HCT116 (cell line): ENCODE measurements around the gene MYBPH. TPM values are rescaled to one million over a fixed set of nuclear protein-coding genes. Genes with fewer than 3 reads are reported as not detected.

Source experiments
- ATAC-seq: fragments of 200-7000 bp; cut with Tn5 transposase; 2 replicates; pipeline ENCODE4 v1.9.1; 2020; ENCODE audit warnings: mild to moderate bottlenecking, moderate library complexity
- BruUV-seq: library from RNA; stranded (reverse); fragments of 400-500 nt; replicated peaks from 2 replicates; lab custom pipeline; 2021; lab: Mats Ljungman, UMichigan
- CTCF ChIA-PET: fragments of 300-600 bp; sonication (Branson Sonifier 250); formaldehyde crosslinking; loops from one replicate; lab custom pipeline; 2021; ENCODE audit warnings: antibody characterized with exemption; lab: Charles Lee
- POLR2A ChIA-PET: fragments of 300-600, 350-600 bp; sonication (Branson Sonifier 250); formaldehyde crosslinking; loops from one replicate; lab custom pipeline; 2021; ENCODE audit warnings: antibody characterized with exemption; lab: Charles Lee
- RAD21 ChIA-PET, 2 experiments: fragments of 300-600 bp; sonication (Branson Sonifier 250); formaldehyde crosslinking; loops; one replicate each; lab custom pipeline; 2023; ENCODE audit warnings: low total read pairs in 2 of 2; ENCODE audit not compliant: uncharacterized antibody in 2 of 2, unreplicated experiment in 2 of 2, low non-redundant PET in 1 of 2; lab: Charles Lee
- DNase-seq: peaks from one replicate; pipeline ENCODE4 v3.0.0-alpha.2; 2010; ENCODE audit warnings: low read depth, low spot score
- H2AFZ ChIP-seq: fragments of 200-600 bp; shearing (Covaris generic), sonication (generic); 2 replicates; pipeline ENCODE4 v1.6.1; 2017; ENCODE audit warnings: low read depth, mixed run types, mixed read lengths, antibody characterized with exemption, low read length; ENCODE audit not compliant: poor library complexity, severe bottlenecking
- H3K27ac ChIP-seq: 2 replicates; pipeline ENCODE4 v1.5.1; 2012; ENCODE audit warnings: low read depth, low read length
- H3K27me3 ChIP-seq: fragments of 200-600 bp; sonication (generic); 2 replicates; pipeline ENCODE4 v1.6.1; 2016; ENCODE audit warnings: mixed run types, low read length, mixed read lengths; ENCODE audit not compliant: insufficient read depth
- H3K36me3 ChIP-seq, 2 experiments: fragments of 200-500 bp in 1 of 2; fragments of 200-600 bp in 1 of 2; sonication (Bioruptor generic) in 1 of 2; sonication (generic) in 1 of 2; 2 replicates each; pipeline versions ENCODE4 v1.5.1 to v1.6.1; 2014 to 2016; ENCODE audit warnings: low read length in 2 of 2, inconsistent platforms in 1 of 2, mixed read lengths in 1 of 2, mixed run types in 1 of 2; ENCODE audit not compliant: insufficient read depth in 2 of 2, control insufficient read depth in 1 of 2
- H3K4me1 ChIP-seq, 2 experiments: fragments of 200-600 bp in 1 of 2; sonication (generic) in 1 of 2; 2 replicates each; pipeline versions ENCODE4 v1.5.1 to v1.6.1; 2012 to 2017; ENCODE audit warnings: low read length in 2 of 2, inconsistent platforms in 1 of 2, mild to moderate bottlenecking in 1 of 2, mixed read lengths in 1 of 2, mixed run types in 1 of 2, moderate library complexity in 1 of 2; ENCODE audit not compliant: insufficient read depth in 2 of 2, control insufficient read depth in 1 of 2
- H3K4me2 ChIP-seq: fragments of 200-600 bp; sonication (generic); 2 replicates; pipeline ENCODE4 v1.6.1; 2017; ENCODE audit warnings: mixed run types, low read length, mixed read lengths
- H3K4me3 ChIP-seq, 2 experiments: fragments of 200-600 bp in 1 of 2; sonication (generic) in 1 of 2; replicated peaks in 1 of 2; 2 replicates each; pipeline ENCODE4 v1.5.1; 2011 to 2016; ENCODE audit warnings: low read length in 2 of 2, control low read depth in 1 of 2, low read depth in 1 of 2, mild to moderate bottlenecking in 1 of 2, mixed read lengths in 1 of 2, mixed run types in 1 of 2
- H3K79me2 ChIP-seq: fragments of 200-600 bp; sonication (generic); 2 replicates; pipeline ENCODE4 v1.6.1; 2017; ENCODE audit warnings: mild to moderate bottlenecking, mixed run types, low read length, moderate library complexity, mixed read lengths; ENCODE audit not compliant: insufficient read depth
- H3K9ac ChIP-seq: fragments of 200-600 bp; sonication (generic); 2 replicates; pipeline ENCODE4 v1.6.1; 2016; ENCODE audit warnings: low read length, mixed read lengths
- H3K9me2 ChIP-seq: fragments of 200-600 bp; sonication (generic), shearing (Covaris generic); 2 replicates; pipeline ENCODE4 v1.6.1; 2017; ENCODE audit warnings: mixed run types, mild to moderate bottlenecking, moderate library complexity; ENCODE audit not compliant: insufficient read depth
- H3K9me3 ChIP-seq, 2 experiments: fragments of 200-500 bp in 1 of 2; fragments of 200-600 bp in 1 of 2; sonication (Bioruptor generic) in 1 of 2; sonication (generic) in 1 of 2; 2 replicates each; pipeline ENCODE4 v1.6.1; 2014 to 2017; ENCODE audit warnings: low read length in 2 of 2, mixed read lengths in 2 of 2, inconsistent platforms in 1 of 2, low read depth in 1 of 2, mild to moderate bottlenecking in 1 of 2, mixed run types in 1 of 2, moderate library complexity in 1 of 2; ENCODE audit not compliant: control insufficient read depth in 1 of 2, insufficient read depth in 1 of 2
- H4K20me1 ChIP-seq: fragments of 200-600 bp; sonication (generic), shearing (Covaris generic); 2 replicates; pipeline ENCODE4 v1.6.1; 2017; ENCODE audit warnings: mixed run types, mild to moderate bottlenecking, moderate library complexity; ENCODE audit not compliant: insufficient read depth
- ATF3 ChIP-seq: IDR thresholded peaks from 2 replicates; pipeline ENCODE4 v1.6.1; 2012
- CBX3 ChIP-seq: IDR thresholded peaks from 2 replicates; pipeline ENCODE4 v1.6.1; 2012; ENCODE audit warnings: low read depth
- CTCF ChIP-seq, 3 experiments: fragments of 200-600 bp in 1 of 3; sonication (generic) in 1 of 3; IDR thresholded peaks in 2 of 3; conservative IDR thresholded peaks in 1 of 3; 2 replicates each; pipeline ENCODE4 v1.5.1; 2012 to 2017; ENCODE audit warnings: low read depth in 2 of 3, low read length in 2 of 3, antibody characterized with exemption in 1 of 3, borderline replicate concordance in 1 of 3, control low read depth in 1 of 3, mild to moderate bottlenecking in 1 of 3, mixed read lengths in 1 of 3, mixed run types in 1 of 3, moderate library complexity in 1 of 3; ENCODE audit not compliant: insufficient read depth in 1 of 3
- EGR1 ChIP-seq: IDR thresholded peaks from 2 replicates; pipeline ENCODE4 v1.6.1; 2012; ENCODE audit warnings: low read depth
- ELF1 ChIP-seq: IDR thresholded peaks from 2 replicates; pipeline ENCODE4 v1.6.1; 2012; ENCODE audit warnings: low read depth, borderline replicate concordance
- EZH2 ChIP-seq: fragments of 200-600 bp; sonication (generic); IDR thresholded peaks from 2 replicates; pipeline ENCODE4 v1.6.1; 2017; ENCODE audit warnings: antibody characterized with exemption, mixed run types
- FOSL1 ChIP-seq: IDR thresholded peaks from 2 replicates; pipeline ENCODE4 v1.6.1; 2012; ENCODE audit warnings: low read depth
- MAX ChIP-seq: IDR thresholded peaks from 2 replicates; pipeline ENCODE4 v1.6.1; 2012
- RAD21 ChIP-seq: IDR thresholded peaks from 2 replicates; pipeline ENCODE4 v1.6.1; 2012; ENCODE audit warnings: low read depth, mild to moderate bottlenecking
- SIN3A ChIP-seq: IDR thresholded peaks from 2 replicates; pipeline ENCODE4 v1.6.1; 2012; ENCODE audit warnings: low read depth
- SRF ChIP-seq: IDR thresholded peaks from 2 replicates; pipeline ENCODE4 v1.6.1; 2012; ENCODE audit warnings: low read depth
- YY1 ChIP-seq: IDR thresholded peaks from 2 replicates; pipeline ENCODE4 v1.6.1; 2011; ENCODE audit warnings: low read length, low read depth, moderate library complexity, mild to moderate bottlenecking; ENCODE audit not compliant: insufficient replicate concordance; ENCODE audit errors: extremely low read depth
- intact Hi-C: fragments of 100-400 bp; cut with micrococcal nuclease; formaldehyde crosslinking; loops from 2 replicates; pipeline ENCODE4 v1.10.0; 2022
- total RNA-seq: library from RNA; stranded (reverse); gene quantifications from one replicate; pipeline ENCODE4 v1.2.1, GENCODE V29; 2021; ENCODE audit not compliant: unreplicated experiment
- TF ChIP-seq, protein P1 (sequence below): IDR thresholded peaks from 2 replicates; pipeline ENCODE4 v1.6.1; 2012; ENCODE audit warnings: low read depth

The MYBPH gene
- total RNA-seq, 1 experiment from 2014 or later, result 0.22 TPM

DNA sequence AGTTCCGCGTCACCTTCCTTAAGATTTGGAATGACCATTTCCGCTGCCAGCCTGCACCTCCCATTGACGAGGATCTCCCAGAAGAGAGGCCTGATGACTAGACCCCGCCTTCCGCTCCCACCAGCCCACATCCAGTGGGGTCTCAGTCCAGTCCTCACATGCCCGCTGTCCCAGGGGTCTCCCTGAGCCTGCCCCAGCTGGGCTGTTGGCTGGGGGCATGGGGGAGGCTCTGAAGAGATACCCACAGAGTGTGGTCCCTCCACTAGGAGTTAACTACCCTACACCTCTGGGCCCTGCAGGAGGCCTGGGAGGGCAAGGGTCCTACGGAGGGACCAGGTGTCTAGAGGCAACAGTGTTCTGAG lies 9.8 kb downstream of the MYBPH start:
- intact Hi-C loops, result loop anchor here (1.0 kb wide), 1 partner anchor 51 kb away; no protein-coding TSS in a partner anchor
- H3K4me2 ChIP-seq, result no peak overlapping the region
- no peak overlapping the region for H3K27ac ChIP-seq
- ChIA-PET POLR2A (no interaction called here), RAD21 (interaction anchor here (1.1 to 1.5 kb wide), 4 partner anchors 42 to 50 kb away, joined by 3 to 13 read pairs (median 4); no protein-coding TSS in a partner anchor), CTCF (interaction anchor here (1.0 to 1.1 kb wide), 3 partner anchors 40 to 126 kb away, joined by 4 to 12 read pairs (median 6); no protein-coding TSS in a partner anchor)
- DNase-seq (no peak), ATAC-seq (no peak)
- no peak overlapping the region for H3K9ac ChIP-seq
- no peaks in the 10 kb centered on the region for H3K27me3 ChIP-seq
- no peaks in the 10 kb centered on the region for H4K20me1 ChIP-seq
- no peaks in the 10 kb centered on the region for H3K79me2 ChIP-seq
- H3K4me3 ChIP-seq, result no peak overlapping the region
- H3K4me1 ChIP-seq, result peaks cover 5 to 26% of the 10 kb centered on the region in 2 experiments; a peak in 3 of 4 replicates
- BruUV-seq, result no TSS peak
- no peaks in the 10 kb centered on the region for H3K36me3 ChIP-seq
- H3K9me2 ChIP-seq, result no peaks in the 10 kb centered on the region
- TF ChIP-seq MAX (no peak), CTCF (IDR thresholded peaks at IDR 0.05 in 2 of 3, conservative IDR thresholded peaks at IDR 0.05 in 1 of 3; ENCODE audit: borderline replicate concordance in 1 of 3, insufficient read depth in 1 of 3, low read depth in 2 of 3, low read length in 2 of 3) (no peak), SRF (no peak), SIN3A (no peak), CBX3 (no peak), FOSL1 (no peak), EGR1 (no peak), YY1 (no peak), ELF1 (no peak), ATF3 (no peak), EZH2 (no peak), RAD21 (no peak)
- TF ChIP-seq, protein P1, sequence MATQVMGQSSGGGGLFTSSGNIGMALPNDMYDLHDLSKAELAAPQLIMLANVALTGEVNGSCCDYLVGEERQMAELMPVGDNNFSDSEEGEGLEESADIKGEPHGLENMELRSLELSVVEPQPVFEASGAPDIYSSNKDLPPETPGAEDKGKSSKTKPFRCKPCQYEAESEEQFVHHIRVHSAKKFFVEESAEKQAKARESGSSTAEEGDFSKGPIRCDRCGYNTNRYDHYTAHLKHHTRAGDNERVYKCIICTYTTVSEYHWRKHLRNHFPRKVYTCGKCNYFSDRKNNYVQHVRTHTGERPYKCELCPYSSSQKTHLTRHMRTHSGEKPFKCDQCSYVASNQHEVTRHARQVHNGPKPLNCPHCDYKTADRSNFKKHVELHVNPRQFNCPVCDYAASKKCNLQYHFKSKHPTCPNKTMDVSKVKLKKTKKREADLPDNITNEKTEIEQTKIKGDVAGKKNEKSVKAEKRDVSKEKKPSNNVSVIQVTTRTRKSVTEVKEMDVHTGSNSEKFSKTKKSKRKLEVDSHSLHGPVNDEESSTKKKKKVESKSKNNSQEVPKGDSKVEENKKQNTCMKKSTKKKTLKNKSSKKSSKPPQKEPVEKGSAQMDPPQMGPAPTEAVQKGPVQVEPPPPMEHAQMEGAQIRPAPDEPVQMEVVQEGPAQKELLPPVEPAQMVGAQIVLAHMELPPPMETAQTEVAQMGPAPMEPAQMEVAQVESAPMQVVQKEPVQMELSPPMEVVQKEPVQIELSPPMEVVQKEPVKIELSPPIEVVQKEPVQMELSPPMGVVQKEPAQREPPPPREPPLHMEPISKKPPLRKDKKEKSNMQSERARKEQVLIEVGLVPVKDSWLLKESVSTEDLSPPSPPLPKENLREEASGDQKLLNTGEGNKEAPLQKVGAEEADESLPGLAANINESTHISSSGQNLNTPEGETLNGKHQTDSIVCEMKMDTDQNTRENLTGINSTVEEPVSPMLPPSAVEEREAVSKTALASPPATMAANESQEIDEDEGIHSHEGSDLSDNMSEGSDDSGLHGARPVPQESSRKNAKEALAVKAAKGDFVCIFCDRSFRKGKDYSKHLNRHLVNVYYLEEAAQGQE, result no peak
- H3K9me3 ChIP-seq, result no peaks in the 10 kb centered on the region
- H2AFZ ChIP-seq, result no peak overlapping the region
